Cerebellar nuclear complex (tissue), 1 donor: ENCODE results near the gene HOXA9.

ENCODE experiments used
- DNase-seq, 2 experiments: peaks; one replicate each; lab custom pipeline; 2025; lab: John Stamatoyannopoulos, UW

The HOXA9 gene

GRCh38 chr7:27142580-27143022, 22.7 kb downstream of the HOXA9 start:
- DNase-seq, result no peak

DNA sequence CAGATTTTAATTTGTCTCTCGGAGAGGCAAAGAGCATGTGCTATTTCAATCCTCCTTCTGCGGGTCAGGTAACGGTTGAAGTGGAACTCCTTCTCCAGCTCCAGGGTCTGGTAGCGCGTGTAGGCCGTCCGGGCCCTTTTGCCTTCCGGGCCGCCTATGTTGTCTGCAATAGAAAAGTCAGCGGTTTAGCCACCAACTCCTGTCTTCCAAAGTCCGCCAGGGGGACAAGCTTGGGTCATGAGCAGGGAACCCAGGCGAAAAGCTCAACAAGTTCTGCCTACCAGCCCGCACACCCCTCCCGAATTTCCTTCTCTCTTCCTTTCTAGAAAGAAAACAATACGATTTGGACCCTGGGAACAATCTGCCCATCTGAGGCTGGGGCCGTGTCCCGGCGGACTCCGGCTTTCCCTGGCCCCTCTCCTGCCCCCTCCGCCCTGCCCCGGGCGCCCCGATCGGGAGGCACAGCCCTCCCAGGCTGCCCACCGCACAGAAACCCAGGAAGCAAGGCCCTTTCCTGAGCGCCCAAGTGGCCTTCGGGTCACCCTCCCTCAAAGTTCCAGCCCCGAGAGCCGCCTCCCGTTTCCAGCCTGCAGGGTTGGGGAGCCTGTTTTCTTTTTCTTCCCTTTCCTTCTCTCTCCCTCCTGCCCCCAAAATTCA, 23.3 kb downstream of the HOXA9 start:
- no peak for DNase-seq

- DNase-seq, result no peak
These were observed 24.0 kb downstream of the HOXA9 start for GRCh38 chr7:27141137-27141922.

GRCh38 chr7:27140126-27140857, 25.0 kb downstream of the HOXA9 start:
- no peak for DNase-seq

- no peak for DNase-seq
These were observed 25.8 kb downstream of the HOXA9 start for GRCh38 chr7:27139334-27140125.

- no peak for DNase-seq
These were observed 26.4 kb downstream of the HOXA9 start for GRCh38 chr7:27138985-27139333.

- no peak for DNase-seq
These were observed 26.9 kb downstream of the HOXA9 start for GRCh38 chr7:27138472-27138871.

DNA sequence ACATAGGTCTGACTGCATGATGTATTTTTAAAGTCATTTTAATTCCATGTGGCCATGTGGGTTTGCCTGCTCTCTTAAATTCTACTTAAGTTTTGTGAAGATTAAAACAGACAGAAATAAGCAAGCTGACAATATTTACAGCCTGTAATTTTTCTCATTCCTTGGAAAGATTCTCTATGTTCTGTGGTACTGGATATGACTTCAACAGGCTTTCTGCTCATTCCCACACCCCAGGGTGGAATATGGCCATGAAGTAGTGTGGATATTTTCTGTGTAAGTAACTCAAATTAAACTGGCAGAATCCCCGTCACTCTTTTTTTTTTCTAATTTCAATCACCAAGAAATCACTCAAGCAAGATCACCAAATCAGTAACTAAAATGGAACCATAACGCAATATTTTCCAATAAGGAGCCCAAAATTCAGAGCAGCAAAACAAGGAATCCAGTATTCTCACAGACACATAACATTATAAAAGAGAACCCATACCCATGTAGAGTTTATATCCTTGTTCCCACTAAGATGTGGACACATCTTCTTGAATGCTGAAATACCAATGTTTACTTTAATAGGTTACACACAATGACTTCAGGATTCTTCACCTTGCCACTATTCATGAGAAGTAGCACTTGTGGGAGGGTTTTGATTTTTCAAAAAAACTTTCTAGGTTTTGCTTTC, 27.6 kb downstream of the HOXA9 start:
- no peak for DNase-seq

GRCh38 chr7:27134392-27134791, 30.9 kb downstream of the HOXA9 start:
- DNase-seq, result no peak

DNA sequence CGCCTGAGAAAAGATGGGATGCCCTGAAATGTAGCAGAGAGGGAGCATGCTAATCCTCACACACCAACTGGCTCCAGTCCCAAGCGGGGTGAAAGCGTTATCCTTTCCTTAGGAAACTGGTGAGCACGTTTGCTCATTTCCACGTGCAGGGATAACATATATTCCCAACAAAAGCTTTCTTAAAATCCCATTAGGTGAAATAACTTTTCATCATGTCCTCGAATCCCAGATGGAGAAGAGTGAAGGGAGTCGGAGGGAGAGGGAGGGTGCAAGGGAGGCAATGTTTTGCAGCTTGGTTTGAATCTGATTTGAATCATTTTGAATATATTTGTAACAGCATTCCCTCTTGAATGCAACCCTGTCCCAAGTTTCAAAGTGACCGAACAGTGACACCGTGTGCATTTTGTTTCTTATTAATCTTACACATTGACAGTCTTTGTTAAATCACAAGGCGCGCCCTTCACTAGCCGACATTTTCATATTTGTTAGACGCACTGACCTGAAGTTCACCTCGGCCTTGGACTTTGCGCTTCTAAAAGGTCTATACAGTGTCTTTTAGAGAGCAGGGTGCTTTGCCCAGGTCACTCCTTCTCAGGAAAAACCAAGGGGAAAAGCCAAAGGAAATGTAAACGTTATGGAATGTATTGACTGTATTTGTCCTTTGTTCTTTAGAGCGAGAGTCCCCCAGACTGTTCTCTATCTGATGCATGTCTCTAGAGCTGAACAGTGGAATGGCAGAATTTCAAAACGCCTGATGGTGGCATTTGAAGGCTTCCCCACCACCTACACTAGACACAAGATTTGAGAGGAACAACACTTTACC, 31.7 kb downstream of the HOXA9 start:
- no peak for DNase-seq

DNA sequence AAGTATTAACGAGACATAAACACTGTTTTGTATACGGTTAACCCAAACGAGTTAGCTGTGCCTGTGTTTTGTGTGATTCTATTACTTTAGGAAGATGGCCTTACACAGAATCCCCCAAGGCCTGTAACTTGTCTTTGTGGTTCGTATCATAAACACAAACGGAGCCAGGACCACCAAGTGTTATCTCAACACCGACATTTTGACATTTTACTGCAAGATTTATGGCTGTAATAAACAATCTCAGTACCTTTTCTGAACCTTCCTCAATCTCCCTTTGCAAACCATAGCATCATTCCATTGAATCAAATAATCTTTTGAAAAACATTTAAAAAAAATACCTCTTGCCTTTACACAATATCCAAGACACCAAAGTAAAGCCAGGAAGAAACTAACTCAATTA, 32.4 kb downstream of the HOXA9 start:
- no peak for DNase-seq

DNA sequence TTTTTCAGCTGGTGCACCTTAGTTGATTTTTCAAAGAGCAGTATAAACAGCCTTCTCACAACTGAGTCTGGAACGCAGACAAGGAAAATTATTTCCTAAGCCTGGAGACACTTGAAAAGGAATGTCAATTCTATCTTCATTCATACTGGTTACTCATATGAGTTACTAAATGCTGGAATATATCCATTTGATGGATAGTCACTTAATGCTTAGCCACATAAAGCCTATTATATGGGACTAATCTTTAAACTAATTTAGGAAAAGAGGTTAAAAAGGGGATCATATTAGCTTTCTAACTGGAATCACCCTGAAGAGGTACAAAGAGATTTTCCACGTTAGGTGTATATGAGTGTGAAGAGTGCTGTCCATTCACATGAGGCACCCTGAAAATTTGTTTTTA, 33.1 kb downstream of the HOXA9 start:
- no peak for DNase-seq

- no peak for DNase-seq
These were observed 33.9 kb downstream of the HOXA9 start for GRCh38 chr7:27131390-27131819.

DNA sequence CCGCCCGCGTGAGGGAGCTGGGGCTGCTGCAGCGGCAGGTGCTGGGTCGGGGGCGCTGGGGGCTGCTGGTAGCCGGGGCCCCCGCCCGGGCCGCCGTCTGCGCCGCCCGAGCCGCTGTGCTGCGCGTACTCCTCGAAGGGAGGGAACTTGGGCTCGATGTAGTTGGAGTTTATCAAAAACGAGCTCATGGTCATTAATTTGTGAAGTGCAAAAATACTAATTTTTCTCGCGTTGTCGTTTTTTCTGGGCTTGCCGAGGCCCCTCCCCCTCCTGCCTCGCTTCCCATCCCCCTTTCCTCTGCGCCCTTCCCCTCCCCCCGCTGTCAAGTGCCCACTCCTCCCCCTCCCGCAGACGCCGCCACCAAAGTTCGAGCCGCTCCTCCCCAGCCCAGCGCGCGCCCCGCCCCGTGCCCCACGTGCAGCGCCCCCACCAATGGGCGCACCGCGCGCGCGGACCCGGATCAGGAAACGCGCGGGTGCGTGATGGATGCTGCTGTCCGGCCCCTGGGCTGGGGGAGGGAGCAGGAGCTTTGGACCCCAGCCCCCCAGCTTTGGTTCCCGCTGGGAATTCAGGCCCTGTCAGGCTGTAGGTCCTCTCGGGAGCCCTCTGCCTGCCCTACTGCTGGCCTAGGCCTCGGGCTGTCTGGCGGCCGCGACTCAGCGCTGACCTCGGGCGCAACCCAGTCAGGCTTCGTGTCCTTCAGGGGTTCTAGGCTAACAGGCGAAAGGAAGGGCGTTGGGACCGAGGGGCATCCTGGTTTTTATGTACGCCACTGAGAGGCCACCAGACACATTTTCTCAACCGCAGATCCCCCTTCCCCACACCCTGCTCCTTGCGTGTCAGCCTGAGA, 34.6 kb downstream of the HOXA9 start, which contains the start of gene HOXA4:
TSS of gene HOXA4 (minus strand) at position 218 of the 850 bp plus-strand sequence. CDS start at position 194, 24 bp downstream.
- no peak for DNase-seq

DNA sequence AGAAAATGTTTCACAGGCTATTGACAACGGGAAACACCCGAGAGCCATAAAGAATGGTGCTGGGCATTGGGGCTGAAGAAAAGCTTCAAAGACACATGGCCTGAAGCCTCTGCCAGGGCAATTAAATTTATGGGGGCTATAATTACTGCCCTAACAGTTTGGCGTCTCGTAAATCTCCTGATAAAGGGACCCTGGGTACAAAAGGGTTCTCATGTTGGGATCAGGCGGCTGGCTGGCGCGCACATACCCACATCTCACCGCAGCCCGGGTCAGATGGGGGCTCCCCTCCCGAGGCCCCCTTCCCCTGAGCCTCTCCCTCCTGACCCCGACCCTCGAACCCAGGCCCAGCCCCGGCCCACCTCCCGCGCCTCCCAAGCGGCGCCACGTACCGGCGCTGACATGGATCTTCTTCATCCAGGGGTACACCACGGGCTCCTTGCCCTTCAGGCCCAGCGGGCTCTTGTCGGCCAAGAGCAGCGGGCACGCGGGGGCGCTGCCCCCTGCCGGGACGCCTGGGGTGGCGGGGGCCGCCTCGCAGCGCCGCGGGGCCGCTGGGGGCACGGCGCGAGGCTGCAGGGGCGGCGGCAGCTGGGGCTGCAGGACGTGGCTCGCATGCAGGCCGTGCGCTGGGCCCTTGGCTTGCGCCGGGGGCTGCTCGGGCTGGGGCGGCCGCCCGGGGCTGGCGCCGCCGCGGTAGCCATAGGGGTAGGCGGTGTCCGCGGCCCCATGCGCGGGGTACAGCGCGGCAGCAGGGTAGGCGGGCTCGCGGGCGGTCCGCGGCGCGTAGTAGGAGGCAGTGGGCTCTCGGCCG, 35.4 kb downstream of the HOXA9 start:
- DNase-seq, result no peak

DNA sequence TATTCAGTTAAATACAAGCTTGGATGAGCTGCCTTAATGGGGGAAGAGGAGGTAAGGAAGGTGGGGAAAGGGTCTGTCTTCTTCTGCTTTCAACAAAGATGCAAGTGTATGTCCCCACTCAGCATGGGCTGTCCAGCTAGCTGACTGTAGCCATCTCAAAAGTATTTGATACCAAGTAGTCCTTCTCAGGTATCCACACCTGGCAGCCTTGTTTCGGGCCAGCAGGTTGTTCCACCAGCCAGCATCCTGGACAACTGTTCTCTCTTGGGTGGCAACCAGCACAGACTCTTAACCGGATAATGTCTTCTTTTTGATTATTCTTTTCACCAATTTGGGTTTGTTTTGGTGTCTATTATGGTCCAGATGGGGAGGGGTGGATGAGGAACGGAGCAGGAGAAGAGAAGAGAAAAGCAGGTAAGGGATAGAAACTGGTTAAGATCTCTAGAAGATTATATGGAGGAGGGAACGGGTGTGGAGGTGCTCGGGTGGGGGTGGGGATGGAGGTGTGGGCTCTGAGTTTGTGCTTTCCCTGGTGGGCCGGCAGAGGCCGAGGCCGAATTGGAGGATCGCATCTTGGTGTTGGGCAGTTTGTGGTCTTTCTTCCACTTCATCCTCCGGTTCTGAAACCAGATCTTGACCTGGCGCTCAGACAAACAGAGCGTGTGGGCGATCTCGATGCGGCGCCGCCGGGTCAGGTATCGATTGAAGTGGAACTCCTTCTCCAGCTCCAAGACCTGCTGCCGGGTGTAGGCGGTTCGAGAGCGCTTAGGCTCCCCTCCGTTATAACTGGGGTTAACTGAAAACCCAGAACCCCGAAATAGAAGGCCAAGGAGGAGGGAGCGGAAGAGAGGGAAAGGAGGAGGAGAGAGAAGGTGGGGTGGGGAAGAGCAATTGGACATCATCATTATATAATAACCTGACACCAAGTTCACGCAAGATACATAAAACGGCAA, 36.3 kb downstream of the HOXA9 start:
- DNase-seq, result no peak

- no peak for DNase-seq
These were observed 37.3 kb downstream of the HOXA9 start for GRCh38 chr7:27128034-27128433.
